HEK293T (cell line): ENCODE measurements around the gene NECAB3.

Source experiments
- ARNT ChIP-seq: fragments of 450-650 bp; IDR thresholded peaks from 2 replicates; pipeline ENCODE4 v1.6.1; 2017; ENCODE audit warnings: mild to moderate bottlenecking
- FOXM1 ChIP-seq: fragments of 450-650 bp; IDR thresholded peaks from 2 replicates; pipeline ENCODE4 v1.6.1; 2017; ENCODE audit warnings: mild to moderate bottlenecking, borderline replicate concordance
- L3MBTL2 ChIP-seq: fragments of 450-650 bp; conservative IDR thresholded peaks from 2 replicates; pipeline ENCODE4 v1.6.1; 2016; ENCODE audit warnings: mild to moderate bottlenecking
- SP1 ChIP-seq: fragments of 450-650 bp; IDR thresholded peaks from 2 replicates; pipeline ENCODE4 v1.6.1; 2017
- SUZ12 ChIP-seq: fragments of 450-650 bp; IDR thresholded peaks from 2 replicates; pipeline ENCODE4 v1.6.1; 2016; ENCODE audit warnings: mild to moderate bottlenecking

DNA sequence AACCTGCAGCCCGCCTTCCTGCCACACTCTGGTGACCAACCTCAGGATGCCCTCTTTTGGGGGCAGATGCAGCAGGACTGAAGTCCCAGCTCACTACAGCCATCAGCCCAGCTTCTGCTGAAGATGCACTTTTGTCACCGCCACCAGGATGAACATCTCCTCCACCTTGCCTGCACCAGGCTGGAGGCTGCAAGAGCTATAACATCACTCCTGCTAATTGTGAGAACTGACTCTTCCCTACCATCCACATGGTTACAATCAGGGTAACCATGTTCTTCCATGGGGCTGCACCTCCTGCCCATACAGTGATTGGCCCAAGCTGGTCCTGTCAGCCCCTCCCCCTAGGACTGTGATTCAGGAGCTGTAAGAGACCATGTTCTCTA, 9.5 kb downstream of the NECAB3 start:
- TF ChIP-seq ARNT (no peak), L3MBTL2 (no peak), SUZ12 (no peak), SP1 (no peak), FOXM1 (no peak)
